ENCODE data around the gene AHDC1. TPM values are rescaled to one million over a fixed set of nuclear protein-coding genes. Genes with fewer than 3 reads are reported as not detected.
A peak's percentile ranks its signal among the peaks of the same experiment; 100 is the strongest.

The AHDC1 gene
- total RNA-seq, 1 experiment from 2014 or later = 49.0 TPM

DNA sequence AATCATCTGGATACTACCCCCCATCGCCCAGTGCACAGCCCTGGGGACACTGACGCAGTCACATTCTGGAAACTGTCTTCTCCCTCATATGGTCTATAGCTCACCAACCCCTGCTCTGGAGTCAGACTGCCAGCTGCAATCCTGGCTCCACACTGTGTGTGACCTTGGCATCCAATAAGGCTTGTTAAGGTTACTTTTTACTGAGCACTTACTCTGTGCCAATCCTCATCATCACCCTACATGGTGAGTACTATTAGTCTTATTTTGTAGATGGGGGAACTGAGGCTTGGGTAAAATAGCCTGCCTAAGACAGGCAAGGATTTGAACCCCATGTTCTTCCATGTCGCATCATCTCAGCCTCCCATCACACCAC, 34.9 kb downstream of the AHDC1 start:
- no peaks in the 10 kb centered on the region for H3K36me3 Mint-ChIP-seq
- CTCF ChIA-PET = interaction anchor here (0.6 to 16.0 kb wide), 41 partner anchors 7 to 273 kb away, joined by 3 to 489 read pairs (median 5); partner anchors contain the start of genes AHDC1 and WASF2
- no peak for ATAC-seq

DNA sequence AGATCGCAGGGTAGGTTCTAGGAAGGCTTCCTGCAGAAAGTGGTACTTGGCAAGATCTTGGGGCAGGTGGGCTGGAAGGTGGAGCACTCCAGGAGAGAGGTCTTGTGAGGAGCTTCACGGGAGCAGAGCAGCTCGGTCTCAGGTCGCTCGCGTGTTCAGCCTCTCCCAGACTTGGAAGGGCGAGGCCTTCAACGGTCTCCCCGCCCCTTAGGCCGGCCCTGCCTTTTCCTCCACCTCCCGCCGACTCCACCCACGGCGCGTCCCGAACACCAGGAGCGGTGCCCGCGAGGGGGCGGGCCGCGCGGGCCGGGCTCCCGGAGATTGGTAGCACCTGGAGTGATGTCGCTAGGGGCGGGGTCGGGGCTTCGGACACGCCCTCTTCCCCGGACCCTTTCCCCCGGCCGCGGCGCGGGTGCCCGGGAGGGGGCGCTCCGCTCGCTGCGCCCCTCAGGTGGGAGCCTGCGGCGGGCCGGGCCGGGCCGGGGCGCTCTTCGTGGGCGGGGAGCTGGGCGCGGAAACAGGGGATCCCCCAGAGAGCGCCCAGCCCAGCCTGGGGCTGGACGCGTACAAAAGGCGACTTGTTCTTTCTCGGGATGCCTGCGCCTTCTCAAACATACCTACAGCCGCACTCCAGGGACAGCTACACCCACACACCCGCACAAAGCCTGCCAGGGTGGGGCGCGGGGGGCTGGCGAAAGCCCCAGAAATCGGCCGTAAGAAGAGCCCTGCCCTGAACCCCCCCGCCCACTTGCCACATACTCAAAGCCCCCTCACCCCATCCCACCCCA, 35.5 kb downstream of the AHDC1 start:
- H3K4me3 Mint-ChIP-seq = peak overlapping the region; percentile 58
- TF ChIP-seq OVOL2 (CRISPR knock-in tag; IDR thresholded peaks at IDR 0.05; ENCODE audit: borderline replicate concordance) (no peak), NR2C2 (CRISPR knock-in tag; IDR thresholded peaks at IDR 0.05) (no peak), ZNF263 (CRISPR knock-in tag; IDR thresholded peaks at IDR 0.05; ENCODE audit: low read depth) (0 out of 2 replicates have a peak, but pooled peaks have one; percentile 16), MYBL2 (CRISPR knock-in tag; IDR thresholded peaks at IDR 0.05) (no peak), ZNF138 (CRISPR knock-in tag; conservative IDR thresholded peaks at IDR 0.05) (no peak), SP1 (CRISPR knock-in tag; conservative IDR thresholded peaks at IDR 0.05) (peak; percentile 90), ZNF416 (CRISPR knock-in tag; IDR thresholded peaks at IDR 0.05) (no peak), RORB (CRISPR knock-in tag; IDR thresholded peaks at IDR 0.05) (no peak)
- TF ChIP-seq, protein P1, sequence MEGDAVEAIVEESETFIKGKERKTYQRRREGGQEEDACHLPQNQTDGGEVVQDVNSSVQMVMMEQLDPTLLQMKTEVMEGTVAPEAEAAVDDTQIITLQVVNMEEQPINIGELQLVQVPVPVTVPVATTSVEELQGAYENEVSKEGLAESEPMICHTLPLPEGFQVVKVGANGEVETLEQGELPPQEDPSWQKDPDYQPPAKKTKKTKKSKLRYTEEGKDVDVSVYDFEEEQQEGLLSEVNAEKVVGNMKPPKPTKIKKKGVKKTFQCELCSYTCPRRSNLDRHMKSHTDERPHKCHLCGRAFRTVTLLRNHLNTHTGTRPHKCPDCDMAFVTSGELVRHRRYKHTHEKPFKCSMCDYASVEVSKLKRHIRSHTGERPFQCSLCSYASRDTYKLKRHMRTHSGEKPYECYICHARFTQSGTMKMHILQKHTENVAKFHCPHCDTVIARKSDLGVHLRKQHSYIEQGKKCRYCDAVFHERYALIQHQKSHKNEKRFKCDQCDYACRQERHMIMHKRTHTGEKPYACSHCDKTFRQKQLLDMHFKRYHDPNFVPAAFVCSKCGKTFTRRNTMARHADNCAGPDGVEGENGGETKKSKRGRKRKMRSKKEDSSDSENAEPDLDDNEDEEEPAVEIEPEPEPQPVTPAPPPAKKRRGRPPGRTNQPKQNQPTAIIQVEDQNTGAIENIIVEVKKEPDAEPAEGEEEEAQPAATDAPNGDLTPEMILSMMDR (IDR thresholded peaks at IDR 0.05) = peak; percentile 70
- TF ChIP-seq, protein P2, sequence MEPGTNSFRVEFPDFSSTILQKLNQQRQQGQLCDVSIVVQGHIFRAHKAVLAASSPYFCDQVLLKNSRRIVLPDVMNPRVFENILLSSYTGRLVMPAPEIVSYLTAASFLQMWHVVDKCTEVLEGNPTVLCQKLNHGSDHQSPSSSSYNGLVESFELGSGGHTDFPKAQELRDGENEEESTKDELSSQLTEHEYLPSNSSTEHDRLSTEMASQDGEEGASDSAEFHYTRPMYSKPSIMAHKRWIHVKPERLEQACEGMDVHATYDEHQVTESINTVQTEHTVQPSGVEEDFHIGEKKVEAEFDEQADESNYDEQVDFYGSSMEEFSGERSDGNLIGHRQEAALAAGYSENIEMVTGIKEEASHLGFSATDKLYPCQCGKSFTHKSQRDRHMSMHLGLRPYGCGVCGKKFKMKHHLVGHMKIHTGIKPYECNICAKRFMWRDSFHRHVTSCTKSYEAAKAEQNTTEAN (CRISPR knock-in tag; IDR thresholded peaks at IDR 0.05) = no peak

More for the DNA sequence above, 34.9 kb downstream of the AHDC1 start:
- Mint-ChIP-seq H3K27me3 (ENCODE audit: low read depth) (no peaks in the 10 kb centered on the region), H3K27ac (peak overlapping the region; percentile 98), H3K4me3 (peak overlapping the region; percentile 48), H3K9me3 (no peaks in the 10 kb centered on the region), H3K4me1 (peaks cover 88% of the 10 kb centered on the region)
- TF ChIP-seq, protein P3, sequence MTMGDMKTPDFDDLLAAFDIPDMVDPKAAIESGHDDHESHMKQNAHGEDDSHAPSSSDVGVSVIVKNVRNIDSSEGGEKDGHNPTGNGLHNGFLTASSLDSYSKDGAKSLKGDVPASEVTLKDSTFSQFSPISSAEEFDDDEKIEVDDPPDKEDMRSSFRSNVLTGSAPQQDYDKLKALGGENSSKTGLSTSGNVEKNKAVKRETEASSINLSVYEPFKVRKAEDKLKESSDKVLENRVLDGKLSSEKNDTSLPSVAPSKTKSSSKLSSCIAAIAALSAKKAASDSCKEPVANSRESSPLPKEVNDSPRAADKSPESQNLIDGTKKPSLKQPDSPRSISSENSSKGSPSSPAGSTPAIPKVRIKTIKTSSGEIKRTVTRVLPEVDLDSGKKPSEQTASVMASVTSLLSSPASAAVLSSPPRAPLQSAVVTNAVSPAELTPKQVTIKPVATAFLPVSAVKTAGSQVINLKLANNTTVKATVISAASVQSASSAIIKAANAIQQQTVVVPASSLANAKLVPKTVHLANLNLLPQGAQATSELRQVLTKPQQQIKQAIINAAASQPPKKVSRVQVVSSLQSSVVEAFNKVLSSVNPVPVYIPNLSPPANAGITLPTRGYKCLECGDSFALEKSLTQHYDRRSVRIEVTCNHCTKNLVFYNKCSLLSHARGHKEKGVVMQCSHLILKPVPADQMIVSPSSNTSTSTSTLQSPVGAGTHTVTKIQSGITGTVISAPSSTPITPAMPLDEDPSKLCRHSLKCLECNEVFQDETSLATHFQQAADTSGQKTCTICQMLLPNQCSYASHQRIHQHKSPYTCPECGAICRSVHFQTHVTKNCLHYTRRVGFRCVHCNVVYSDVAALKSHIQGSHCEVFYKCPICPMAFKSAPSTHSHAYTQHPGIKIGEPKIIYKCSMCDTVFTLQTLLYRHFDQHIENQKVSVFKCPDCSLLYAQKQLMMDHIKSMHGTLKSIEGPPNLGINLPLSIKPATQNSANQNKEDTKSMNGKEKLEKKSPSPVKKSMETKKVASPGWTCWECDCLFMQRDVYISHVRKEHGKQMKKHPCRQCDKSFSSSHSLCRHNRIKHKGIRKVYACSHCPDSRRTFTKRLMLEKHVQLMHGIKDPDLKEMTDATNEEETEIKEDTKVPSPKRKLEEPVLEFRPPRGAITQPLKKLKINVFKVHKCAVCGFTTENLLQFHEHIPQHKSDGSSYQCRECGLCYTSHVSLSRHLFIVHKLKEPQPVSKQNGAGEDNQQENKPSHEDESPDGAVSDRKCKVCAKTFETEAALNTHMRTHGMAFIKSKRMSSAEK (CRISPR knock-in tag; IDR thresholded peaks at IDR 0.05; ENCODE audit: borderline replicate concordance) = no peak
- TF ChIP-seq, protein P4, sequence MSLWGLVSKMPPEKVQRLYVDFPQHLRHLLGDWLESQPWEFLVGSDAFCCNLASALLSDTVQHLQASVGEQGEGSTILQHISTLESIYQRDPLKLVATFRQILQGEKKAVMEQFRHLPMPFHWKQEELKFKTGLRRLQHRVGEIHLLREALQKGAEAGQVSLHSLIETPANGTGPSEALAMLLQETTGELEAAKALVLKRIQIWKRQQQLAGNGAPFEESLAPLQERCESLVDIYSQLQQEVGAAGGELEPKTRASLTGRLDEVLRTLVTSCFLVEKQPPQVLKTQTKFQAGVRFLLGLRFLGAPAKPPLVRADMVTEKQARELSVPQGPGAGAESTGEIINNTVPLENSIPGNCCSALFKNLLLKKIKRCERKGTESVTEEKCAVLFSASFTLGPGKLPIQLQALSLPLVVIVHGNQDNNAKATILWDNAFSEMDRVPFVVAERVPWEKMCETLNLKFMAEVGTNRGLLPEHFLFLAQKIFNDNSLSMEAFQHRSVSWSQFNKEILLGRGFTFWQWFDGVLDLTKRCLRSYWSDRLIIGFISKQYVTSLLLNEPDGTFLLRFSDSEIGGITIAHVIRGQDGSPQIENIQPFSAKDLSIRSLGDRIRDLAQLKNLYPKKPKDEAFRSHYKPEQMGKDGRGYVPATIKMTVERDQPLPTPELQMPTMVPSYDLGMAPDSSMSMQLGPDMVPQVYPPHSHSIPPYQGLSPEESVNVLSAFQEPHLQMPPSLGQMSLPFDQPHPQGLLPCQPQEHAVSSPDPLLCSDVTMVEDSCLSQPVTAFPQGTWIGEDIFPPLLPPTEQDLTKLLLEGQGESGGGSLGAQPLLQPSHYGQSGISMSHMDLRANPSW (CRISPR knock-in tag; conservative IDR thresholded peaks at IDR 0.05; ENCODE audit: low read depth) = no peak
- TF ChIP-seq, protein P5, sequence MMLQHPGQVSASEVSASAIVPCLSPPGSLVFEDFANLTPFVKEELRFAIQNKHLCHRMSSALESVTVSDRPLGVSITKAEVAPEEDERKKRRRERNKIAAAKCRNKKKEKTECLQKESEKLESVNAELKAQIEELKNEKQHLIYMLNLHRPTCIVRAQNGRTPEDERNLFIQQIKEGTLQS (CRISPR knock-in tag; conservative IDR thresholded peaks at IDR 0.05) = no peak
- TF ChIP-seq ETV6 (CRISPR knock-in tag; IDR thresholded peaks at IDR 0.05) = 0 out of 2 replicates have a peak, but pooled peaks have one; percentile 9
- TF ChIP-seq, protein P6, sequence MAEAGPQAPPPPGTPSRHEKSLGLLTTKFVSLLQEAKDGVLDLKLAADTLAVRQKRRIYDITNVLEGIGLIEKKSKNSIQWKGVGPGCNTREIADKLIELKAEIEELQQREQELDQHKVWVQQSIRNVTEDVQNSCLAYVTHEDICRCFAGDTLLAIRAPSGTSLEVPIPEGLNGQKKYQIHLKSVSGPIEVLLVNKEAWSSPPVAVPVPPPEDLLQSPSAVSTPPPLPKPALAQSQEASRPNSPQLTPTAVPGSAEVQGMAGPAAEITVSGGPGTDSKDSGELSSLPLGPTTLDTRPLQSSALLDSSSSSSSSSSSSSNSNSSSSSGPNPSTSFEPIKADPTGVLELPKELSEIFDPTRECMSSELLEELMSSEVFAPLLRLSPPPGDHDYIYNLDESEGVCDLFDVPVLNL (CRISPR knock-in tag; IDR thresholded peaks at IDR 0.05; ENCODE audit: borderline replicate concordance, low read depth) = no peak
- no peak for TF ChIP-seq CREM (CRISPR knock-in tag; IDR thresholded peaks at IDR 0.05)
- TF ChIP-seq ZNF232 (CRISPR knock-in tag; IDR thresholded peaks at IDR 0.05) = no peak
- TF ChIP-seq, protein P7, sequence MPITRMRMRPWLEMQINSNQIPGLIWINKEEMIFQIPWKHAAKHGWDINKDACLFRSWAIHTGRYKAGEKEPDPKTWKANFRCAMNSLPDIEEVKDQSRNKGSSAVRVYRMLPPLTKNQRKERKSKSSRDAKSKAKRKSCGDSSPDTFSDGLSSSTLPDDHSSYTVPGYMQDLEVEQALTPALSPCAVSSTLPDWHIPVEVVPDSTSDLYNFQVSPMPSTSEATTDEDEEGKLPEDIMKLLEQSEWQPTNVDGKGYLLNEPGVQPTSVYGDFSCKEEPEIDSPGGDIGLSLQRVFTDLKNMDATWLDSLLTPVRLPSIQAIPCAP (CRISPR knock-in tag; IDR thresholded peaks at IDR 0.05) = no peak
- POLR2A ChIA-PET = interaction anchor here (0.9 to 1.6 kb wide), 3 partner anchors 13 to 79 kb away, joined by 3 to 5 read pairs (median 5); no protein-coding TSS in a partner anchor
- no peak for DNase-seq (ENCODE audit: low spot score)

More for the DNA sequence above, 35.5 kb downstream of the AHDC1 start:
- Mint-ChIP-seq H3K27me3 (ENCODE audit: low read depth) (no peaks in the 10 kb centered on the region), H3K36me3 (no peaks in the 10 kb centered on the region), H3K9me3 (no peaks in the 10 kb centered on the region), H3K27ac (peak overlapping the region; percentile 39; the same call in 1 of the 2 replicates), H3K4me1 (peaks cover 88% of the 10 kb centered on the region)
- DNase-seq (ENCODE audit: low spot score) (peak; percentile 93), ATAC-seq (peak; percentile 59)
- ChIA-PET CTCF (interaction anchor here (0.5 to 16.0 kb wide), 45 partner anchors 8 to 272 kb away, joined by 3 to 489 read pairs (median 5); partner anchors contain the start of genes AHDC1 and WASF2), POLR2A (interaction anchor here (0.5 to 1.5 kb wide), 8 partner anchors 11 to 111 kb away, joined by 3 to 5 read pairs (median 3); partner anchors contain the start of gene AHDC1)

Measured in WTC11 (cell line).